Ectodermal cell (in vitro differentiated cells): ENCODE data around the gene TANK.
"Not testable (repeated sequence)": the region's sequence is repeated elsewhere in the genome, so short reads cannot be mapped to it uniquely, and the experiment has no call there.

ENCODE experiments used
- H3K27ac ChIP-seq: 2 replicates; pipeline ENCODE4 v1.7.0; 2013; ENCODE audit warnings: mild to moderate bottlenecking, low read depth, low read length; ENCODE audit not compliant: insufficient read depth, poor library complexity, severe bottlenecking
- H3K27me3 ChIP-seq: 2 replicates; pipeline ENCODE4 v1.7.0; 2013; ENCODE audit warnings: mild to moderate bottlenecking, low read length; ENCODE audit not compliant: insufficient read depth, control insufficient read depth, poor library complexity, severe bottlenecking
- H3K36me3 ChIP-seq: one replicate; pipeline ENCODE4 v1.7.0; 2013; ENCODE audit warnings: low read length; ENCODE audit not compliant: control insufficient read depth, insufficient read depth
- H3K4me1 ChIP-seq: one replicate; pipeline ENCODE4 v1.7.0; 2013; ENCODE audit warnings: low read length; ENCODE audit not compliant: control insufficient read depth, insufficient read depth
- H3K4me3 ChIP-seq: 2 replicates; pipeline ENCODE4 v1.7.0; 2013; ENCODE audit warnings: low read depth, low read length, control low read depth; ENCODE audit not compliant: insufficient read depth
- H3K9me3 ChIP-seq: 2 replicates; pipeline ENCODE4 v1.7.0; 2013; ENCODE audit warnings: mild to moderate bottlenecking, low read length, moderate library complexity; ENCODE audit not compliant: control insufficient read depth
- WGBS, 2 experiments: methylation state at CpG; one replicate each; pipeline ENCODE4 v1.1.7; 2013; ENCODE audit warnings: missing lambda C conversion rate in 2 of 2; 5-methylcytosine and 5-hydroxymethylcytosine counted together

Gene TANK

DNA sequence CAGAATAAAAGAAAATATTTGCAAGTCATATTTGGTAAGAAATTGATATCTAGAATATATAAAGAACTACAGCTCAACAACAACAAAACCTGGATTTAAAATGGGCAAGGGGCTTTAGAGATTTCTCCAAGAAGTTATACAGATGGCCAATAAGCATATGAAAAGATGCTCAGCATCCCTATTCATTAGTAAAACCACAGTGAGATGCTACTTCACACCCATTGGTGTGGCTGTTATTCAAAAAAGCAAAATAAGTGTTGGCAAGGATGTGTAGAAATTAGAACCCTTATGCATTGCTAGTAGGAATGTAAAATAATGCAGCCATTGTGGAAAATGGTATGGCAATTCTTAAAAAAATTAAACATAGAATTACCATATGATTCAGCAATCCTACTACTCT is 29.8 kb downstream of the TANK start:
- Histone ChIP-seq H3K27me3 (no peaks in the 10 kb centered on the region), H3K9me3 (no peaks in the 10 kb centered on the region), H3K27ac (no peak overlapping the region), H3K36me3 (no peaks in the 10 kb centered on the region), H3K4me3 (no peak overlapping the region), H3K4me1 (no peaks in the 10 kb centered on the region)

DNA sequence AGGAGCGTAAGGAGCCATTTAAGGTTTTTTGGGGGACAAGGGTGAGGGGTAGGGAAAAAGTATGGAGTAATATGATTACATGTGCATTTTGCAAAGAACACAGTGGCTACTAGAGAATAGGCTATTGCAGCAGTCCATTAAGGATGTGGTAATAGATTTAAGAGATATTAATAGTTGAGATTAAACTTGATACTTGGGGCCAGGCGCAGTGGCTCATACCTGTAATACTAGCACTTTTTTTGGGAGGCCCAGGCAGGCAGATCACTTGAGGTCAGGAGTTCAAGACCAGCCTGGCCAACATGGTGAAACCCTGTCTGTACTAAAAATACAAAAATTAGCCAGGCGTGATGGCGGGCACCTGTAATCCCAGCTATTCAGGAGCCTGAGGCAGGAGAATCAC is 35.4 kb downstream of the TANK start:
- not testable (repeated sequence) for H3K4me1 ChIP-seq, H3K36me3 ChIP-seq, H3K9me3 ChIP-seq, H3K27ac ChIP-seq, H3K27me3 ChIP-seq, H3K4me3 ChIP-seq
- WGBS, 2 experiments = 93 to 94% methylated on average over 4 of the region's 4 CpGs

DNA sequence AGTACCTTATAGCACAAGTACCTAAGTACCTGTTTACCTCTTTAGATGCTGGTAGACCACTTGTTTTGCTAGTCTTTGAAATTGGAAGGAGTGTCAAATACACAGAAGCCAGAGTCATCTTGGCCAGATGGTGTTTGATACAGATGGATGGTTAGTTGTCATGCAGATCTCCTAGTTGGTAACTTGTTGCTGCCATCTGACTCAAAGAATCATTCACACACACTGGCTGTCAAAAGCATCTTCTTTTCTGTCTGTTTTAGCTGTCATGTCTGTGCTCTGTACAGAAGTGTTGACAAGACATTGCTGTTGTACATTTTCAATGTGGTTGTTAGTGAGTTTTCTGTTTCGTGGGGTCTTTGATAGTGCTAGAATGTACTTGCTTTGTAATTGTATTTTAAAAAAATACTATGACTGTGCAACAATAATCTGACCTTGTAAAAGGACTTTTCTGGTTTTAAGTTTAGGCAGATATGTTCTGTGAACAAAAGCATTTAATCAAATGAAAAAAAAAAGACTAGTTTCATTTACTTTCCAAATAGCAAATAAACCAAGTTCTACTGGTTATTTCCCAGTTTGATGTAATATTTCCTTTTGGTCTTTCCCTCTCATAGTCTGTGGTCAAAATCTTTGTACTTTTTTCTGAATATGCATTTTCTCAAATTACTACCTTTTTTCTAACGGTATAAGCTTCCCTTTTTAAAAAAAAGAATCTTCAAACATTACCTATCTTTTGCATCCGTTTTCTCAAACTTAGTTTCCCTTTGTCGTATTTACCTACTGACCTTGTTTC is 39.9 kb downstream of the TANK start:
- Histone ChIP-seq H3K4me1 (no peaks in the 10 kb centered on the region), H3K4me3 (no peak overlapping the region), H3K9me3 (no peaks in the 10 kb centered on the region), H3K27ac (no peak overlapping the region), H3K36me3 (no peaks in the 10 kb centered on the region), H3K27me3 (no peaks in the 10 kb centered on the region)
- WGBS, 2 experiments = 93 to 97% methylated on average over 3 to 4 of the region's 4 CpGs

DNA sequence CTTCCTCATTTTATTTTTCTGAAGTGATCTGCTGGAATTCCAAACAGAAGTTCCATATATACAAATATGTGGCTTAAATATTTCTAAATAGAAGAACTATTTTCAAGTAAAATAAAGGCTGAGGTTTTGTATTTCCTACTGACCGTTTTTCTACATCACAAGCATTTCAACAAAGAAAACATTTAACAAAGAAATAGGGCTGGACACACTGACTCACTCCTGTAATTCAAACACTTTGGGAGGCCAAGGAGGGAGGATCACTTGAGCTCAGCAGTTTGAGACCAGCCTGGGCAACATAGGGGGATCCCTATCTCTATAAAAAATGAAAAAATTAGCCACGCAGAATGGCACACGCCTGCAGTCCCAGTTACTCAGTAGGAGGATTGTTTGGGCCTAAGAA is 44.6 kb downstream of the TANK start:
- no peaks in the 10 kb centered on the region for H3K4me1 ChIP-seq
- 90 to 100% methylated on average over 3 of the region's 3 CpGs for WGBS, 2 experiments
- H3K4me3 ChIP-seq = no peak overlapping the region
- H3K9me3 ChIP-seq = no peaks in the 10 kb centered on the region
- H3K27me3 ChIP-seq = no peaks in the 10 kb centered on the region
- no peaks in the 10 kb centered on the region for H3K36me3 ChIP-seq
- no peak overlapping the region for H3K27ac ChIP-seq

DNA sequence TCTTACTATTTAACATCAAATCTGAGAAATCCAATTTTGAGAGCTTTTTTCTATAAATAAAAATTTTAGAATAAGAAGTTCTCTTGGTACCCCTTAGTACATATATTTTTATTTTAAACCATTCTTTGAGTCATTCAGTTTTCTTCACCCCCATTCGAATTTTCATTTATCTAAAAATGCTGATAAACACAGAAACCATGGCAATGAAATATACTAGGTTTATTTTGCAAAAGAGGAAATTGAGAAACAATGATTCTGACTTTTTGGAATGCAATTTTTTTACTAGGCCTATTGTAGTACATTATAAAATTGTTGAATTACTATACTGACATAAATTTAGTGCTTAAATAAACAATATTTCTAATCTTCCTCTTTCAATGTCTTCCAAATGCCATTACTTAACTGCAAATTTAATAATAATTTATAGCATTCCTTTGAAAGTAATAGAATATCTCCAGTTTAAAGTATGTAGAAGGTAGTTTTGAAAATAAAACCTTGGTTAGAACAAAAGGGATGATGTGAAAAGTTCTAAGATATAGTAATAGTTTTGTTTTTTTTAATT is 46.3 kb downstream of the TANK start:
- H3K36me3 ChIP-seq = no peaks in the 10 kb centered on the region
- H3K9me3 ChIP-seq = no peaks in the 10 kb centered on the region
- no peak overlapping the region for H3K27ac ChIP-seq
- H3K4me3 ChIP-seq = no peak overlapping the region
- no peaks in the 10 kb centered on the region for H3K27me3 ChIP-seq
- WGBS, 2 experiments = 40% methylated on average over 1 of the region's 1 CpG; no CpG with 5 or more reads in 1 of the 2 experiments
- H3K4me1 ChIP-seq = no peaks in the 10 kb centered on the region

DNA sequence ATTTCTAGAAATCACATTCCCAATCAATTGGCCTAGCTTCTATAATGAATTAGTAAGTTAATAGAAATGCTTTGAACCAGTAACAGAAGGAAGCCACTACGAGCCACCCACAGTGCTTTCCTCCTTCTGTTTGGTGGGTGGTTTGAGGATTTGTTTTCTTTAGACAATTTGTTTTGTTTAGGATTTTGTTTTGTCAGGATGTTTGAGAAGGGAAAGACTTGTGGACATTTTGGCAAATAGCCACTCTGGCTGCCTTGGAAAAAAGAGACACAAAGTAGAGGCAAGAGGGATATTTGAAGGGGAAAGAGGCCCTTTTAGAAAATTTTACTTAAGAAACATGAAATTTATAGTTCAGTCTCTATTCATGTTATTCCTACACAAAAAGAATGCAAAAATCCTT is 47.7 kb downstream of the TANK start:
- 93 to 94% methylated on average over 1 of the region's 1 CpG for WGBS, 2 experiments
- peaks cover 2% of the 10 kb centered on the region for H3K36me3 ChIP-seq
- no peaks in the 10 kb centered on the region for H3K4me1 ChIP-seq
- H3K27me3 ChIP-seq = no peaks in the 10 kb centered on the region
- no peaks in the 10 kb centered on the region for H3K9me3 ChIP-seq
- no peak overlapping the region for H3K4me3 ChIP-seq
- H3K27ac ChIP-seq = no peak overlapping the region

DNA sequence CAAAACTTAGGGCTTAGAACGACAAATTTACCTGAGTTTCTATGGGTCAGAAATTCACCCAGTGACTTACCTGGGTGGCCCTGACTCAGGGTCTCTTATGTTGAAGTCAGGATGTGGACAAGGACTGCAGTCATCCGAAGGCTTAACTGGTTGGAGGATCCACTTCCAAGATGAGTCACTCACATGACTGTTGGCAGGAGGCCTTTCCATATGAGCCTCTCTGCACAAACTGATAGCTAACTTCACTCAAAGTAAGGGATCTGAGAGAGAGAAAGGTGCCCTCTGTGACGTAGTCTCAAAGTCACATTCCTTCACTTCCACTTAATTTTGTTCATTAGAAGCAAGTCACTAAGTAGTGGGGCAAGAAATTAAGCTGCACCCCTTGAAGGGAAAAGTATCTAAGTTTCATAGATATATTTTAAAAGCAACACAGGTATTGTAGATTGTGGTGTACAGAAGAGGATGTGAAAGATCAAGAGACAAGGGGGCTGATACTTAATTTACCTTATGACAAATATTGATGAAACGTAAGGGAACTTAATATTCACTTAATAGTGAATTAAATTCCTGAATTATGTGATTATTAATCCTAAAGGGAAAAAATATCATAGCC is 48.4 kb downstream of the TANK start:
- Histone ChIP-seq H3K4me3 (no peak overlapping the region), H3K9me3 (no peaks in the 10 kb centered on the region), H3K36me3 (peaks cover 3% of the 10 kb centered on the region), H3K27me3 (no peaks in the 10 kb centered on the region), H3K4me1 (no peaks in the 10 kb centered on the region), H3K27ac (no peak overlapping the region)
- 86 to 90% methylated on average over 2 to 4 of the region's 4 CpGs for WGBS, 2 experiments

DNA sequence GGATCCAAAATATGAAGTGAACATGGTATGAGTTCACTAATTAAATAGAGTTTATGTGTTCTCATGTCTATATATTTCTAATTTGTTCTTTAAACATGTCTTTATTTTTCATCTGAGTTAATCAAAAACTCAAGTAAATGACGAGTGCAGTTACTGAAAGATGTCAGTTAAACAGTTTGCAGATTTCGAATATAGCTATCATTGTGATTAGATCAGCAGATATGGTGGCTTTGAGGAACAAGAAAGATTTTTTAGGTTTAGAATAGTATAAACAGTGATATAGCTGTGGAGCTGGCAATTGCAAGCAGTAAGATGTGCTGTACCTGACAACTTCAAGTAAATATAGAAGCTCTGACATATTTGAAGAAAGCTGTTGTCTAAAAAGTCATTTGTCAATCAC is 49.7 kb downstream of the TANK start:
- H3K27ac ChIP-seq = no peak overlapping the region
- H3K4me3 ChIP-seq = no peak overlapping the region
- no peaks in the 10 kb centered on the region for H3K27me3 ChIP-seq
- WGBS, 2 experiments = 93% methylated on average over 2 of the region's 2 CpGs
- no peaks in the 10 kb centered on the region for H3K4me1 ChIP-seq
- no peaks in the 10 kb centered on the region for H3K9me3 ChIP-seq
- peaks cover 3% of the 10 kb centered on the region for H3K36me3 ChIP-seq

DNA sequence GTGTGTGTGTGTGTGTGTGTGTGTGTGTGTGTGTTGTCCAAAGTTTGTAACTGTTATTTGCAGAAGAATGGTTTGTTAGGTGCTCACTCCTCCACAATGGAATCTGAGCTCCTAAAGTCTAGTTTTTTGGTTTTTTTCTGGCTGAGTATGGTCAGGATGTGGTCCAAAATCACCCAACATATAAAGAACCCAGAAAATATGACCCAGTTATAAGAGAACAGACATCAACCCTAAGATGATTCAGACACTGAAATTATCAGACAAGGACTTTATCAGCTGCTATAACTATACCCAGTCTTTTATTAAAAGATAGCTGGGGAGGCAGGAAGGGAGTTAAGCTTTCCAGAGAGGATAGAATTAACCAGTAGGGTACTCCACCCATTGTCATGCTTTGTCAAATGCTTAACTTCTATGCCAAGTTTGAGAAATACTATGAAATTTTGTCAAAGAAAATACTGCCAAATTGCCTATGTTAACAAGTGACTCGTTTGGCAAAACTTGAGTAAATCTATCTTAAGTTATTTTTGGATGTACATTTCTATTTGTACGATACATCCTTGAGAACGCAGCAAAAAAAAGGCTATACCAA is 57.5 kb downstream of the TANK start:
- H3K36me3 ChIP-seq = peaks cover 3% of the 10 kb centered on the region
- H3K4me3 ChIP-seq = no peak overlapping the region
- H3K4me1 ChIP-seq = no peaks in the 10 kb centered on the region
- H3K27me3 ChIP-seq = no peaks in the 10 kb centered on the region
- H3K9me3 ChIP-seq = no peaks in the 10 kb centered on the region
- WGBS, 2 experiments = 75 to 96% methylated on average over 1 to 3 of the region's 3 CpGs
- no peak overlapping the region for H3K27ac ChIP-seq

DNA sequence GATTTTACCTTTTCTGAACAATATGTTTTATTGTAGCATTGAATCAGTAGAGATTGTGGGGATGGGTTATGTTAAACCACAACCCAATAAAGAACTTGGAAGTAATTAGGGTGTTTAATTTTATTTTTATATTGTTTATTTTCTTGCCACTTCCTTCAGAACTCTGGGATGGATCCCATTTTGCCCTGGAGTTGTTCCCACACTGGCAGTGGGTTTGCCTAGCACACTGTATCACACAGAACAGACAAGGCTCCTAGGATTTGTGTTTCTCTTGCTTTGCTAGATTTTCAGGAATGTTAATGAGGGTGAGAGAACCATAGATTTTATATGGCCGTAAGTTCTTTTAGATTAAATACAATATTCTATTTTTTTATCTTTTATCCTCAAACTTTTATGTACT is 59.0 kb downstream of the TANK start:
- no CpG with 5 or more reads among the region's 1 CpG for WGBS, 2 experiments
- H3K27ac ChIP-seq = no peak overlapping the region
- no peaks in the 10 kb centered on the region for H3K27me3 ChIP-seq
- no peaks in the 10 kb centered on the region for H3K36me3 ChIP-seq
- H3K4me1 ChIP-seq = no peaks in the 10 kb centered on the region
- no peaks in the 10 kb centered on the region for H3K9me3 ChIP-seq
- no peak overlapping the region for H3K4me3 ChIP-seq
